ENCODE measurements around the gene SRGN. TPM values are rescaled to one million over a fixed set of nuclear protein-coding genes. Genes with fewer than 3 reads are reported as not detected.

SRGN gene
- total and polyA plus RNA-seq, 2 of the 8 experiments (the other 6 are each of a cell fraction or from before 2014, with no cell fraction given) = 0.06 TPM; not detected in 1

DNA sequence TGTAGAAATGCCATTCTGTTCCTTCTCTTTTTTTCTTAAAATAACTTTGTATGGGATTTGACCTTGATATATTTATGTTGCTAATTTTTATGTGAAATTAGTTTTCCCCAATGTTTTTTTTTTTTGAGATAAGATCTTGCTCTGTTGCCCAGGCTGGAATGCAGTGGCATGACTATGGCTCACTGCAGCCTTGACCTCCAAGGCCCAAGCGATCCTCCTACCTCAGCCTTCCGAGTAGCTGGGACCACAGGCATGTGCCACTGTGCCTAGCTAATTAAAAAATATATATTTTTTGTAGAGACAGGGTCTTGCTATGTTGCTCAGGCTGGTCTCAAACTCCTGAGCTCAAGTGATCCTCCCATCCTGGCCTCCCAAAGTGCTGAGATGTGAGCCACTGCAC lies 52.1 kb downstream of the SRGN start:
- H4K91ac ChIP-seq (replicated peaks; ENCODE audit: insufficient read length, low read length) = no peak overlapping the region
- H3K9ac ChIP-seq (replicated peaks in 1 of 4; ENCODE audit: extremely low read depth in 1 of 4, low read depth in 3 of 4, low read length in 3 of 4) = no peak overlapping the region
- FAIRE-seq = no peak
- TF ChIP-seq SAP30 (IDR thresholded peaks at IDR 0.05; ENCODE audit: insufficient read depth, insufficient replicate concordance, low read length) = no peak
- no peak for TF ChIP-seq SP1 (IDR thresholded peaks at IDR 0.05; ENCODE audit: low read depth, low read length)
- no peak for TF ChIP-seq YY1 (IDR thresholded peaks at IDR 0.05; ENCODE audit: low read depth, low read length)
- TF ChIP-seq ASH2L (IDR thresholded peaks at IDR 0.05; ENCODE audit: low read length) = no peak
- no peak for TF ChIP-seq GTF2F1 (IDR thresholded peaks at IDR 0.05; ENCODE audit: borderline replicate concordance, low read depth, low read length)
- TF ChIP-seq, protein P1, sequence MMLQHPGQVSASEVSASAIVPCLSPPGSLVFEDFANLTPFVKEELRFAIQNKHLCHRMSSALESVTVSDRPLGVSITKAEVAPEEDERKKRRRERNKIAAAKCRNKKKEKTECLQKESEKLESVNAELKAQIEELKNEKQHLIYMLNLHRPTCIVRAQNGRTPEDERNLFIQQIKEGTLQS (IDR thresholded peaks at IDR 0.05; ENCODE audit: insufficient read depth, low read depth, low read length) = no peak

More for the DNA sequence above, 52.1 kb downstream of the SRGN start:
- Histone ChIP-seq H3K27me3 (replicated peaks in 1 of 4; ENCODE audit: control insufficient read depth in 3 of 4, extremely low read depth in 1 of 4, insufficient read depth in 3 of 4, low read length in 3 of 4) (no peaks in the 10 kb centered on the region), H3K4ac (replicated peaks; ENCODE audit: insufficient read length, low read depth, low read length) (no peak overlapping the region), H3K18ac (ENCODE audit: extremely low read depth, low read length) (no peak overlapping the region), H4K20me1 (replicated peaks in 1 of 2; ENCODE audit: control insufficient read depth in 1 of 2, insufficient read depth in 2 of 2, low read length in 2 of 2) (peaks cover 2 to 6% of the 10 kb centered on the region in 2 experiments), H3K9me3 (ENCODE audit: insufficient read depth in 2 of 2, low read depth in 1 of 2, low read length in 1 of 2) (no peaks in the 10 kb centered on the region), H2BK5ac (ENCODE audit: low read depth, low read length) (no peak overlapping the region), H4K5ac (ENCODE audit: insufficient read length, low read depth, low read length) (no peak overlapping the region), H3K36me3 (ENCODE audit: control insufficient read depth in 2 of 4, insufficient read depth in 4 of 4, low read length in 3 of 4) (peaks cover 0 to 6% (median 0%) of the 10 kb centered on the region in 4 experiments; a peak in 2 of 8 replicates), H2BK15ac (ENCODE audit: low read length) (no peak overlapping the region), H2AK5ac (ENCODE audit: low read depth, low read length) (no peak overlapping the region), H2BK20ac (ENCODE audit: low read length) (no peak overlapping the region), H3K79me2 (ENCODE audit: control insufficient read depth in 1 of 2, insufficient read depth in 2 of 2, low read length in 2 of 2) (peaks cover 0 to 26% of the 10 kb centered on the region in 2 experiments; a peak in 2 of 4 replicates), H3K4me1 (replicated peaks in 1 of 4; ENCODE audit: control insufficient read depth in 3 of 4, insufficient read depth in 4 of 4, low read length in 3 of 4) (no peaks in the 10 kb centered on the region), H3K79me1 (ENCODE audit: low read depth, low read length) (no peaks in the 10 kb centered on the region), H3K23me2 (ENCODE audit: low read depth, low read length) (no peaks in the 10 kb centered on the region), H3K23ac (ENCODE audit: insufficient read length) (no peak overlapping the region), H2BK12ac (ENCODE audit: low read depth, low read length) (no peak overlapping the region), H3K4me3 (ENCODE audit: extremely low read depth in 1 of 4, insufficient read depth in 2 of 4, low read depth in 3 of 4, low read length in 4 of 4) (no peak overlapping the region), H3K56ac (replicated peaks; ENCODE audit: insufficient read length, low read depth, low read length) (no peak overlapping the region), H2AFZ (ENCODE audit: low read length) (no peak overlapping the region), H4K8ac (ENCODE audit: extremely low read depth, insufficient read depth, low read length) (no peak overlapping the region), H2BK120ac (replicated peaks; ENCODE audit: low read depth, low read length) (no peak overlapping the region), H3K27ac (ENCODE audit: low read depth, low read length) (no peak overlapping the region), H3K4me2 (ENCODE audit: insufficient read depth in 1 of 2, low read depth in 2 of 2, low read length in 2 of 2) (no peak overlapping the region), H3K14ac (ENCODE audit: insufficient read length) (no peak overlapping the region)
- no peak for DNase-seq (ENCODE audit: low read depth in 1 of 2, low spot score in 2 of 2)
- 93% methylated on average over 2 of the region's 2 CpGs; no CpG with 5 or more reads in 1 of the 2 experiments for WGBS, 2 experiments (ENCODE audit: extremely low coverage in 1 of 2, insufficient coverage in 1 of 2, insufficient read length in 1 of 2, insufficient replicate concordance in 2 of 2, low coverage in 1 of 2, low lambda C conversion rate in 2 of 2, missing lambda C conversion rate in 1 of 2)
- ChIA-PET POLR2A (ENCODE audit: partially characterized antibody) (interaction anchor here (0.6 to 1.1 kb wide), 2 partner anchors 40 to 170 kb away, joined by 3 to 4 read pairs; partner anchors contain the start of gene SUPV3L1), CTCF (ENCODE audit: partially characterized antibody) (interaction anchor here (1.4 to 1.5 kb wide), 2 partner anchors 10 to 47 kb away, joined by 3 to 4 read pairs; no protein-coding TSS in a partner anchor)
